Measurements from ENCODE around the gene DNAJC4.

- peak in 1 of 2 donors; percentile 24 for TF ChIP-seq CTCF (conservative IDR thresholded peaks at IDR 0.05 in 1 of 2, IDR thresholded peaks at IDR 0.05 in 1 of 2; ENCODE audit: extremely low read depth in 1 of 2, insufficient read depth in 1 of 2, low read depth in 1 of 2, low read length in 2 of 2)
- no peak for TF ChIP-seq EZH2 (IDR thresholded peaks at IDR 0.05; ENCODE audit: borderline replicate concordance, low read length)
Observed at GRCh38 chr11:64269540-64270220, 39.3 kb downstream of the DNAJC4 start.

Data from mammary epithelial cell (primary cell).